Right lobe of liver (tissue), 4 donors: ENCODE measurements around the gene YDJC.

ENCODE experiments used
- POLR2A ChIP-seq: fragments of 450-650 bp; IDR thresholded peaks from one replicate; pipeline ENCODE4 v1.6.1; 2017; ENCODE audit warnings: antibody characterized with exemption, mild to moderate bottlenecking
- TF ChIP-seq, protein P1 (sequence below), 4 donors: fragments of 200-600 bp in 3 of 4; fragments of 450-650 bp in 1 of 4; IDR thresholded peaks; one replicate each; pipeline versions ENCODE4 v1.5.1 to v1.8.0; 2016 to 2022; ENCODE audit warnings: antibody characterized with exemption in 4 of 4, mild to moderate bottlenecking in 2 of 4
- donor health status: DM: no; HTN: no; CAD: no.
- donor health status: DM: no; HTN: no; CAD: no.
- donor health status: DM: no; HTN: yes; CAD: no.

DNA sequence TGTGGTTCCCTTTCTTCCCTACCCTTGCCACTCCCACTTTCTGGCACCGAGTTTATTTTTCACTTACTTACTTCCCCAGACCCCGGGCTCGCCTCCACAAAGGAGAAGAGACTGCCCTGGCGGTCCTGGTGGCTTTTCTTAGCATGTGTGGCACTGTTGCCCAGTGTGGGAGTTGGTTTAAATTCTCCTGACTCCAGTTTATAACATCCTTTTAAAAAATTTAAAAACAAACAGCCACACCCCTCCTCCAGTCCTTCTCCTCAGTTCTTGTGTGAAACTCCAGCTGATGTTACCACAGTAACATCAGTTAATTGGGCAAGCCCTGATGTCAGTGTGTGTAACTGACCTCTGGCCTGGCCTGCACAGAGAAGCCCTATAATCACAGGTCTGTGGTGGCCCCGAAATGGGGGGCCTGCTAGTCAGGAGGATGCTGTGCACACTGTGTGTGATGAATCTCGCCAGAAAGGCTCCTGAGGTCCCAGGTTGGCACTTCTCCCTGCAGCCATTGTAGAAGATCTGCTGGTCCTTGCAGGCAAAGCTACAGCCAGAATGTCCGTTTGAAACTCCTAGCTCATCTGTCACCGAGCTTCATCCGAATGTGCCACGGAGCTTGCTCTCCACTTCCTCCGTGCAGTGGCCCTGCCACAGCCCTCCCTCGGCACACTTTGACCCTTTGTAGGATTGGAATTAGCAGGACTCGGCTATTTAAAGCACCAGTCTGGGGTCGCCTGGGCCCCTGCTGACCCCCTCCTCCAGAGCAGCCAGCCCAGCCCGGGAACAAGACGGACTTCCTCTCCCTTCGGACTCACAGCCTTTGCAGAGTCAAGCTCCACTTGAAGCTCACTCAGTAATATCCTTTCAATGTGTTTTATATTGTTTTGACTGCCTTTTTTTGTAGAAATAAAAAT is 7.6 kb downstream of the YDJC start:
- TF ChIP-seq POLR2A = no peak
- TF ChIP-seq, protein P1, sequence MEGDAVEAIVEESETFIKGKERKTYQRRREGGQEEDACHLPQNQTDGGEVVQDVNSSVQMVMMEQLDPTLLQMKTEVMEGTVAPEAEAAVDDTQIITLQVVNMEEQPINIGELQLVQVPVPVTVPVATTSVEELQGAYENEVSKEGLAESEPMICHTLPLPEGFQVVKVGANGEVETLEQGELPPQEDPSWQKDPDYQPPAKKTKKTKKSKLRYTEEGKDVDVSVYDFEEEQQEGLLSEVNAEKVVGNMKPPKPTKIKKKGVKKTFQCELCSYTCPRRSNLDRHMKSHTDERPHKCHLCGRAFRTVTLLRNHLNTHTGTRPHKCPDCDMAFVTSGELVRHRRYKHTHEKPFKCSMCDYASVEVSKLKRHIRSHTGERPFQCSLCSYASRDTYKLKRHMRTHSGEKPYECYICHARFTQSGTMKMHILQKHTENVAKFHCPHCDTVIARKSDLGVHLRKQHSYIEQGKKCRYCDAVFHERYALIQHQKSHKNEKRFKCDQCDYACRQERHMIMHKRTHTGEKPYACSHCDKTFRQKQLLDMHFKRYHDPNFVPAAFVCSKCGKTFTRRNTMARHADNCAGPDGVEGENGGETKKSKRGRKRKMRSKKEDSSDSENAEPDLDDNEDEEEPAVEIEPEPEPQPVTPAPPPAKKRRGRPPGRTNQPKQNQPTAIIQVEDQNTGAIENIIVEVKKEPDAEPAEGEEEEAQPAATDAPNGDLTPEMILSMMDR (IDR thresholded peaks at IDR 0.05) = no peak
